HepG2 (cell line): ENCODE data around the gene RARA. TPM values are rescaled to one million over a fixed set of nuclear protein-coding genes. Genes with fewer than 3 reads are reported as not detected.

ENCODE experiments used
- DRAP1 ChIP-seq: IDR thresholded peaks from 2 replicates; pipeline ENCODE4 v1.6.1; 2016; ENCODE audit warnings: missing genetic modification reagents, missing compliant biosample characterization
- GATAD2A ChIP-seq: IDR thresholded peaks from 2 replicates; pipeline ENCODE4 v1.6.1; 2016
- IRF2 ChIP-seq: IDR thresholded peaks from 2 replicates; pipeline ENCODE4 v1.6.1; 2018; ENCODE audit warnings: missing genetic modification reagents, missing compliant biosample characterization
- KDM2A ChIP-seq: sonication (generic); formaldehyde crosslinking; IDR thresholded peaks from 2 replicates; pipeline ENCODE4 v1.4.0; 2020; ENCODE audit warnings: low read depth, missing genetic modification reagents, borderline replicate concordance
- KDM3A ChIP-seq: IDR thresholded peaks from 2 replicates; pipeline ENCODE4 v1.6.1; 2018; ENCODE audit warnings: low read depth, missing compliant biosample characterization
- KMT2B ChIP-seq: IDR thresholded peaks from 2 replicates; pipeline ENCODE4 v1.6.1; 2016; ENCODE audit warnings: missing genetic modification reagents, missing compliant biosample characterization
- MIXL1 ChIP-seq: IDR thresholded peaks from 2 replicates; pipeline ENCODE4 v1.6.1; 2016
- PCBP1 ChIP-seq: fragments of 200-400 bp; formaldehyde crosslinking; IDR thresholded peaks from 2 replicates; pipeline ENCODE4 v1.6.1; 2017; ENCODE audit warnings: mild to moderate bottlenecking, low read depth, low read length, borderline replicate concordance
- PITX1 ChIP-seq: sonication (generic); formaldehyde crosslinking; IDR thresholded peaks from 2 replicates; pipeline ENCODE4 v1.5.1; 2020; ENCODE audit warnings: mild to moderate bottlenecking, missing genetic modification reagents
- RAD21 ChIP-seq: fragments of 450-650 bp; formaldehyde crosslinking; IDR thresholded peaks from 2 replicates; pipeline ENCODE4 v1.5.0; 2020; ENCODE audit warnings: mild to moderate bottlenecking
- SNAI1 ChIP-seq: sonication (generic); formaldehyde crosslinking; IDR thresholded peaks from 2 replicates; pipeline ENCODE4 v1.5.0; 2020; ENCODE audit warnings: mild to moderate bottlenecking, missing genetic modification reagents, borderline replicate concordance
- SOX5 ChIP-seq: IDR thresholded peaks from 2 replicates; pipeline ENCODE4 v1.6.1; 2016; ENCODE audit warnings: borderline replicate concordance
- TEAD2 ChIP-seq: sonication (generic); formaldehyde crosslinking; IDR thresholded peaks from 2 replicates; pipeline ENCODE4 v1.9.0; 2021; ENCODE audit warnings: missing genetic modification reagents
- TEAD3 ChIP-seq: optimal IDR thresholded peaks from 2 replicates; pipeline ENCODE3; 2016; ENCODE audit warnings: borderline replicate concordance
- U2AF1 ChIP-seq: fragments of 200-400 bp; formaldehyde crosslinking; optimal IDR thresholded peaks from 2 replicates; pipeline ENCODE3; 2017; ENCODE audit warnings: mild to moderate bottlenecking, low read depth, low read length
- U2AF2 ChIP-seq: fragments of 200-400 bp; formaldehyde crosslinking; IDR thresholded peaks from 2 replicates; pipeline ENCODE4 v1.6.1; 2017; ENCODE audit warnings: low read depth, mild to moderate bottlenecking, low read length
- YY1 ChIP-seq: IDR thresholded peaks from 2 replicates; pipeline ENCODE4 v1.6.1; 2011; ENCODE audit warnings: low read length, low read depth, moderate library complexity, mild to moderate bottlenecking; ENCODE audit not compliant: insufficient read depth, insufficient replicate concordance
- ZMYM4 ChIP-seq: sonication (generic); formaldehyde crosslinking; IDR thresholded peaks from 2 replicates; pipeline ENCODE4 v1.8.1; 2023; ENCODE audit warnings: mild to moderate bottlenecking, missing genetic modification reagents
- ZNF274 ChIP-seq: sonication (generic); formaldehyde crosslinking; IDR thresholded peaks from 2 replicates; pipeline ENCODE4 v1.5.1; 2020; ENCODE audit warnings: mild to moderate bottlenecking, missing genetic modification reagents
- ZNF501 ChIP-seq: sonication (generic); formaldehyde crosslinking; IDR thresholded peaks from 2 replicates; pipeline ENCODE4 v1.5.1; 2020; ENCODE audit warnings: mild to moderate bottlenecking, moderate library complexity, missing genetic modification reagents
- ZSCAN29 ChIP-seq: sonication (generic); formaldehyde crosslinking; conservative IDR thresholded peaks from 2 replicates; pipeline ENCODE4 v1.4.0; 2020; ENCODE audit warnings: mild to moderate bottlenecking, missing genetic modification reagents
- polyA plus RNA-seq, 8 experiments: library from polyadenylated mRNA; depleted of rRNA in 3 of 8; stranded (reverse) in 7 of 8; unstranded in 1 of 8; fragments of >200 nt; fragmentation: Illumina TruSeq in 4 of 8; extraction: Trizol in 4 of 8; gene quantifications; 2 replicates each; pipeline versions ENCODE4 v1.2.1 to v1.2.3, GENCODE V29; 2011 to 2016; ENCODE audit warnings: low read depth in 4 of 8, missing spikeins in 1 of 8, mixed read lengths in 1 of 8; ENCODE audit not compliant: insufficient read depth in 1 of 8
- total RNA-seq, 5 experiments: library from RNA; depleted of rRNA; stranded (reverse); fragments of >200 nt; fragmentation: Illumina TruSeq; extraction: Trizol; gene quantifications; 2 replicates each; pipeline ENCODE4 v1.2.3, GENCODE V29; 2016; ENCODE audit warnings: low read depth in 1 of 5
- TF ChIP-seq, protein P1 (sequence below): sonication (generic); formaldehyde crosslinking; IDR thresholded peaks from 2 replicates; pipeline ENCODE4 v1.9.0; 2022; ENCODE audit warnings: missing genetic modification reagents, mild to moderate bottlenecking, borderline replicate concordance
- TF ChIP-seq, protein P2 (sequence below): sonication (generic); formaldehyde crosslinking; IDR thresholded peaks from 2 replicates; pipeline ENCODE4 v1.4.0; 2020; ENCODE audit warnings: missing genetic modification reagents, borderline replicate concordance

The RARA gene
- total and polyA plus RNA-seq, 2 of the 13 experiments (the other 11 are each of a cell fraction or from before 2014, with no cell fraction given) = 6.4 to 8.6 TPM

GRCh38 chr17:40358323-40359038 is 49.5 kb downstream of the RARA start (continued):
- TF ChIP-seq, protein P1, sequence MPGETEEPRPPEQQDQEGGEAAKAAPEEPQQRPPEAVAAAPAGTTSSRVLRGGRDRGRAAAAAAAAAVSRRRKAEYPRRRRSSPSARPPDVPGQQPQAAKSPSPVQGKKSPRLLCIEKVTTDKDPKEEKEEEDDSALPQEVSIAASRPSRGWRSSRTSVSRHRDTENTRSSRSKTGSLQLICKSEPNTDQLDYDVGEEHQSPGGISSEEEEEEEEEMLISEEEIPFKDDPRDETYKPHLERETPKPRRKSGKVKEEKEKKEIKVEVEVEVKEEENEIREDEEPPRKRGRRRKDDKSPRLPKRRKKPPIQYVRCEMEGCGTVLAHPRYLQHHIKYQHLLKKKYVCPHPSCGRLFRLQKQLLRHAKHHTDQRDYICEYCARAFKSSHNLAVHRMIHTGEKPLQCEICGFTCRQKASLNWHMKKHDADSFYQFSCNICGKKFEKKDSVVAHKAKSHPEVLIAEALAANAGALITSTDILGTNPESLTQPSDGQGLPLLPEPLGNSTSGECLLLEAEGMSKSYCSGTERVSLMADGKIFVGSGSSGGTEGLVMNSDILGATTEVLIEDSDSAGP = 0 out of 2 replicates have a peak, but pooled peaks have one; percentile 24
- TF ChIP-seq TEAD2 (CRISPR knock-in tag) = no peak
- TF ChIP-seq ZNF274 (CRISPR knock-in tag) = no peak
- 0 out of 2 replicates have a peak, but pooled peaks have one; percentile 31 for TF ChIP-seq GATAD2A (CRISPR knock-in tag)
- TF ChIP-seq, protein P2, sequence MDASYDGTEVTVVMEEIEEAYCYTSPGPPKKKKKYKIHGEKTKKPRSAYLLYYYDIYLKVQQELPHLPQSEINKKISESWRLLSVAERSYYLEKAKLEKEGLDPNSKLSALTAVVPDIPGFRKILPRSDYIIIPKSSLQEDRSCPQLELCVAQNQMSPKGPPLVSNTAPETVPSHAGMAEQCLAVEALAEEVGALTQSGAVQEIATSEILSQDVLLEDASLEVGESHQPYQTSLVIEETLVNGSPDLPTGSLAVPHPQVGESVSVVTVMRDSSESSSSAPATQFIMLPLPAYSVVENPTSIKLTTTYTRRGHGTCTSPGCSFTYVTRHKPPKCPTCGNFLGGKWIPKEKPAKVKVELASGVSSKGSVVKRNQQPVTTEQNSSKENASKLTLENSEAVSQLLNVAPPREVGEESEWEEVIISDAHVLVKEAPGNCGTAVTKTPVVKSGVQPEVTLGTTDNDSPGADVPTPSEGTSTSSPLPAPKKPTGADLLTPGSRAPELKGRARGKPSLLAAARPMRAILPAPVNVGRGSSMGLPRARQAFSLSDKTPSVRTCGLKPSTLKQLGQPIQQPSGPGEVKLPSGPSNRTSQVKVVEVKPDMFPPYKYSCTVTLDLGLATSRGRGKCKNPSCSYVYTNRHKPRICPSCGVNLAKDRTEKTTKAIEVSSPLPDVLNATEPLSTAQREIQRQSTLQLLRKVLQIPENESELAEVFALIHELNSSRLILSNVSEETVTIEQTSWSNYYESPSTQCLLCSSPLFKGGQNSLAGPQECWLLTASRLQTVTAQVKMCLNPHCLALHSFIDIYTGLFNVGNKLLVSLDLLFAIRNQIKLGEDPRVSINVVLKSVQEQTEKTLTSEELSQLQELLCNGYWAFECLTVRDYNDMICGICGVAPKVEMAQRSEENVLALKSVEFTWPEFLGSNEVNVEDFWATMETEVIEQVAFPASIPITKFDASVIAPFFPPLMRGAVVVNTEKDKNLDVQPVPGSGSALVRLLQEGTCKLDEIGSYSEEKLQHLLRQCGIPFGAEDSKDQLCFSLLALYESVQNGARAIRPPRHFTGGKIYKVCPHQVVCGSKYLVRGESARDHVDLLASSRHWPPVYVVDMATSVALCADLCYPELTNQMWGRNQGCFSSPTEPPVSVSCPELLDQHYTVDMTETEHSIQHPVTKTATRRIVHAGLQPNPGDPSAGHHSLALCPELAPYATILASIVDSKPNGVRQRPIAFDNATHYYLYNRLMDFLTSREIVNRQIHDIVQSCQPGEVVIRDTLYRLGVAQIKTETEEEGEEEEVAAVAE (CRISPR knock-in tag) = peak; percentile 71
- TF ChIP-seq KMT2B (CRISPR knock-in tag) = 0 out of 2 replicates have a peak, but pooled peaks have one; percentile 43
- no peak for TF ChIP-seq SNAI1 (CRISPR knock-in tag)
- TF ChIP-seq ZSCAN29 (CRISPR knock-in tag) = no peak
- TF ChIP-seq YY1 = peak; percentile 59
- TF ChIP-seq ZNF501 = peak; percentile 72
- peak; percentile 20; the same call in 1 of the 2 replicates for TF ChIP-seq ZMYM4 (CRISPR knock-in tag)
- TF ChIP-seq U2AF1 = peak; percentile 69
- 0 out of 2 replicates have a peak, but pooled peaks have one; percentile 21 for TF ChIP-seq IRF2 (CRISPR knock-in tag)
- no peak for TF ChIP-seq PCBP1
- TF ChIP-seq KDM3A = peak; percentile 69; the same call in 1 of the 2 replicates
- peak; percentile 33; the same call in 1 of the 2 replicates for TF ChIP-seq PITX1 (CRISPR knock-in tag)
- TF ChIP-seq KDM2A (CRISPR knock-in tag) = peak; percentile 85; the same call in 1 of the 2 replicates
- TF ChIP-seq RAD21 (CRISPR knock-in tag) = peak; percentile 96
- TF ChIP-seq SOX5 (CRISPR knock-in tag) = peak; percentile 42; the same call in 1 of the 2 replicates
- TF ChIP-seq MIXL1 (CRISPR knock-in tag) = 0 out of 2 replicates have a peak, but pooled peaks have one; percentile 15
- peak; percentile 26; the same call in 1 of the 2 replicates for TF ChIP-seq DRAP1
- peak; percentile 89; the same call in 1 of the 2 replicates for TF ChIP-seq U2AF2
- peak; percentile 56 for TF ChIP-seq TEAD3 (CRISPR knock-in tag)
